ENCODE data around the gene TVP23A.
A peak's percentile ranks its signal among the peaks of the same experiment; 100 is the strongest.

The TVP23A gene

DNA sequence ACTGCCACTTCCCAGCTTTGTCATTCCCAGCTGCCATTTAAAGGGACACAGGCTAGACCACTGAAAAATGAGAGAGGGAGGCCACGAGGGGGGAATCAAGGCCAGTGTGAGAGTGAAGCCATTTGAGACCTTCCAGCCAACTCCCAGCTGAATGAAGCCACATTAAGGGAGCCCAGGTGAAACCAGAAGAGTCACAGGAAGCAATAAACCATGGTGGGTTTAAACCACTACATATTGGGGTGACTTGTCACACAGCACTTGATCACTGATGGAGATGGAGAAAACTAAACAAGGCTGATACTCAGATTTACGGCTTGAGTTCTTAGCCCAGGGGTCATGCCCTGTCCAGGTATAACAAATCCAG lies 77.8 kb downstream of the TVP23A start:
- DNase-seq (ENCODE audit: low spot score): no peak
- H3K4me3 ChIP-seq: no peak overlapping the region
- TF ChIP-seq CTCF (IDR thresholded peaks at IDR 0.05): no peak
- H3K27ac ChIP-seq: peak overlapping the region; percentile 79 to 93

DNA sequence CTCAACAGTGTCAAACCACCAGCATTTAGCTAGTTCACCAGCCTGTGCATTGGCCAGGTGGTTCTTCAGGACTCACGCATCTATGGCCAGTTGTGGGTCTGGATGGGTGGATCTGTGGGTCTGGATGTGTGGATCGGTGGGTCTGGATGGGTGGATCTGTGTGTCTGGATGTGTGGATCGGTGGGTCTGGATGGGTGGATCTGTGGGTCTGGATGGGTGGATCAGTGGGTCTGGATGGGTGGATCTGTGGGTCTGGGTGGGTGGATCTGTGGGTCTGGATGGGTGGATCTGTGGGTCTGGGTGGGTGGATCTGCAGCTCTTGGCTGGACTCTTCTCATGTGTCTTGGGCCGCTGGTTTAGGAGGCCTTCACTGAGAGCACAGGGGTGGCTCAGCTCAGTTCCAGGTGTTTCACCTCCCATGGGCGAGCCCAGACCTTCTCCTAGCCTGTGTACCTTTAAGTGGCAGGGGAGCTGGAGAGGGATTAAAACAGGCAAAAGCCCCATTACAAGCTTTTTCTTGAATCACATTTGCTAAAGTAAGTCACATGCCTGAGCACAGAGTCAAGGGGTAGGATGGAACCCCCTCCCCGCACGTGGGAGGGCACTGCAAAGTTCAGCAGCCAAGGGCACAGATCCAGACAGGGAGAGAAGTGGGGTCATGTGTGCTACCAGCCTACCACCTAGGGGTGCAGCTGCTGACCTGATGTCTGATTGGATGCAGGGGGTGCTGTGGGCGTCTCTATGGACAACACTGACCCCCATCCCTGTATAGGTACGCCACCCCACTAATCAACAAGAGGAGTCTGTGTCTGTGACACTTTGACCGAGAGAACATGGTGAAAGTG lies 78.4 kb downstream of the TVP23A start:
- TF ChIP-seq CTCF (IDR thresholded peaks at IDR 0.05): no peak
- Histone ChIP-seq H3K27ac (peak overlapping the region; percentile 79 to 90), H3K4me3 (no peak overlapping the region)
- no peak for DNase-seq (ENCODE audit: low spot score)

DNA sequence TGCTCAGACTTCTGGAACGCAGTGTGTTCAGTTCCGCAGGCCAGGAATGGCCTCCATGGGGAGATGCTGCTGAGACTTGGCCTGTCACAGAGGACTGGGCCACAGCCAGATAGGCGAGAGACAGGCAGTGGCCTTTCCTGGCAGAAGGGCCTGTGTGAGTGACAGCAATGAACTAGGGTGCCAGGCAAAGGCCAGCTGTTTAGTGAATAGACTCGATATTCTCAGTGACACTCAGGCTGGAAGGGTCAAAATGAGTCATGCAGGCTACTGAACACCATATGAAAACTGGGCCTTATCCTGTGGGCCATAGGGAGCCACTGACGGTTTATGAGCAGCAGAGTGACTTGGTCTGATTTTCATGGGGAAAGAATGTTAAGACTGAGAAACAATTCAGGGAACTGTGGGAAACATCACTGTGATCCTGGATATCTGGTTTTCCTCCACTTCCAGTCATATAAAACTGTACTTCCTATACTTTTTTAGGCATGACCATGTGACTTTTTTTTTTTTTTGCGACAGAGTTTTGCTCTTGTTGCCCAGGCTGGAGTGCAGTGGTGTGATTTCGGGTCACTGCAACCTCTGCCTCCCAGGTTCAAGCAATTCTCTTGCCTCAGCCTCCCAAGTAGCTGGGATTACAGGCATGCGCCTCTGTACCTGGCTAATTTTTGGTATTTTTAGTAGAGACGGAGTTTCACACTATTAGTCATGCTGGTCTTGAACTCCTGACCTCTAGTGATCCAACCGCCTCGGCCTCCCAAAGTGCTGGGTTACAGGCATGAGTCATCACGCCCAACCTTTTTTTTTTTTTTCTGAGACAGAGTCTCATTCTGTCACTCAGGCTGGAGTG lies 80.1 kb downstream of the TVP23A start:
- Histone ChIP-seq H3K4me3 (no peak overlapping the region), H3K27ac (peak overlapping the region; percentile 79 to 90)
- DNase-seq (ENCODE audit: low spot score): peak; percentile 92
- no peak for TF ChIP-seq CTCF (IDR thresholded peaks at IDR 0.05)

DNA sequence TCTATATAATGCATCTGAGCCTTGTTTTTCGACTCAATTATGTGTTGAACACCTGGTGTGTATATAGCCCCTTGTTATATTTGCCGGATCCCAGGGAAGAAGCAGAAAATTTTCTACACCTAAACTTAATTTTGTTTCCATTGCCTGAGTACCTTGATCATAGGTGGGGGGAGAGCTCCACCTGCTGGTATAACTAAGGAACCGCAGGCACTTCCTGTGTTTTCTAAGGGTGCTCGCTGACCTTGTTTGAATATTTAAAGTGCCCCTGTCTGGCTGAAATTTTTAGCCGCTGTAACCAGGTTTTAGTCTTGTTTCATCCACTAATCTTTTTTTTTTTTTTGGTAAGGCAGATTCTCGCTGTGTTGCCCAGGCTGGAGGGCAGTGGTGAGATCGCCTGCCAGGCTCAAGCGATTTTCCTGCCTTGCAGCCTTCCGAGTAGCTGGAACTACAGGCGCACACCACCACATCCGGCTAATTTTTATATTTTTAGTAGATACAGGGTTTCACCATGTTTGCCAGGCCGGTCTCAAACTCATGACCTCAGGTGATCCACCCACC lies 81.4 kb downstream of the TVP23A start:
- no peak for DNase-seq (ENCODE audit: low spot score)
- Histone ChIP-seq H3K4me3 (peak overlapping the region; percentile 13), H3K27ac (peak overlapping the region; percentile 89 to 90)
- TF ChIP-seq CTCF (IDR thresholded peaks at IDR 0.05): peak; percentile 88

- H3K27ac ChIP-seq: no peak overlapping the region
- TF ChIP-seq CTCF (IDR thresholded peaks at IDR 0.05): no peak
- H3K4me3 ChIP-seq: no peak overlapping the region
- DNase-seq (ENCODE audit: low spot score): no peak
These were observed 86.8 kb downstream of the TVP23A start for GRCh38 chr16:10731790-10732189.

GRCh38 chr16:10729104-10730048 lies 89.2 kb downstream of the TVP23A start:
- DNase-seq (ENCODE audit: low spot score): no peak
- no peak overlapping the region for H3K27ac ChIP-seq
- H3K4me3 ChIP-seq: no peak overlapping the region
- no peak for TF ChIP-seq CTCF (IDR thresholded peaks at IDR 0.05)

All from coronary artery (tissue), 2 donors.